ENCODE measurements around the gene BDKRB2.
A peak's percentile ranks its signal among the peaks of the same experiment; 100 is the strongest.

Gene BDKRB2

DNA sequence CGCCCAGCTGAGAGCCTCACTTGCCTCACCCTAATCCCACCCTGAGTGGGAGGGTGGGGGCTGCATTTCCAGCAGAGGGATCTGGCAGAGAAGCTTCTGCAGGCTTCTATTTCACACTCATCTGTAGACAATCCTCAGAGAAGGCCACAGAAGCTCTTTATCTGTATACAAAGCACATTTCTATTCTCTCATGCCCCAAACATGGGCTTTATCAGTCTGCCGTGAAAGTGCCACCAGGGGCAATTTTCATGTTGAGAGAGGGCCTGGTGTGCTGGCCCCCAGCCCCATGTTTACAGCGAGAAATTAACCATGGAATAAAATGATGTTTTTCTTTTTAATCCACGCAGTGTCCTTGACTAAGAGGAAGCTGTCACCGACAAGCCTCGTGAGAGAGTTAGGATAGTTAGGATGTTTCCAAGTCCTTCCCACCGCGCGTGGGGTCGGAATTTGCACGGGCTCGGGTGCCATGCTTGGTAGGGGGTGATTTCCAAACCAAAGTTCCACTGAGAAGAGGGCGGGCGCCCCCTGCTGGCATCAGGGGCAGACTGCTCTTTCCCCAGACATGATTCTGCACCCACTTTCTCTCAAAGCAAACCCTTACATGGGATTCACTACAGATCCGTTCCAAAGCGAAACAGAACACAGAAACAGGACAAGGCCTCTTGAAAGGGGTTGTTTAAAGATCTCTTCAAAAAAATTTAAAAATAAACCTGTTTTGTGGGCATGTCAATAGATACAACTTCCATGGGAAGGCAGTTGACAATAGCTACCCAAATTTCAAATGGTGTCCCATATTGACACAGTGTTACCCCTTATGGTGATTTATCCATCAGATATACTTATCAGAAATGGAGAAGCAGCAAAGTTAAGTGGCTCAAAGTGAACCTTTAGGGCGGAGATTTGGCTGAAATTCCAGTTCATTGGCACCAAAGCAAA is 70.8 kb downstream of the BDKRB2 start:
- Histone ChIP-seq H3K4me3 (no peak overlapping the region), H3K4me1 (no peaks in the 10 kb centered on the region), H3K27me3 (ENCODE audit: low read depth) (no peaks in the 10 kb centered on the region), H3K36me3 (replicated peaks) (no peaks in the 10 kb centered on the region), H3K9me3 (no peaks in the 10 kb centered on the region; the same call in 1 of the 2 replicates)
- in situ Hi-C loops (cut with MboI; ENCODE audit: low sequenced_read_pairs) = no loop called here
- peak; percentile 27 to 84 for DNase-seq (ENCODE audit: low spot score in 2 of 2)

DNA sequence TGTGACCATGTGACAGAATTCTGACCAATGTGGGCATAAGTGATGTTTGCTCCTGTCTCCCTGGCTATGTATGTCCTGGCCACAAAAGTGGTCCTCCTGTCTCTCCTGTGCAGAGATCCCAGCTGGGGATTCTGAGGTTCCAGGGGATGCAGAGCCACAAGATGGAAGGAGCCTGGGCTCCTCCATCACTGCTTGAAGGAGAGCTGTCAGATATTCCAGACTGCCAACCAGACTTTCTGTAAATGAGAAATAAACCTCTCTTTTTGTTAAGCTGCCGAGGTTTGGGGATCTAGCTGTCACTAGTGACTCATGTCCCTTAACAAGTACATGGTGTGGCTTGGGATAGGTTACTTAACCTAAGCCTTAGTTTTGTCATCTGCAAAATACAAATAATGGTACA is 73.3 kb downstream of the BDKRB2 start:
- Histone ChIP-seq H3K9me3 (no peaks in the 10 kb centered on the region; the same call in 1 of the 2 replicates), H3K36me3 (replicated peaks) (no peaks in the 10 kb centered on the region), H3K4me3 (no peak overlapping the region), H3K4me1 (no peaks in the 10 kb centered on the region), H3K27me3 (ENCODE audit: low read depth) (no peaks in the 10 kb centered on the region)
- in situ Hi-C loops (cut with MboI; ENCODE audit: low sequenced_read_pairs) = no loop called here
- no peak for DNase-seq (ENCODE audit: low spot score in 2 of 2)

- Histone ChIP-seq H3K27me3 (ENCODE audit: low read depth) (no peaks in the 10 kb centered on the region), H3K4me1 (no peaks in the 10 kb centered on the region), H3K4me3 (no peak overlapping the region), H3K36me3 (replicated peaks) (no peaks in the 10 kb centered on the region), H3K9me3 (no peaks in the 10 kb centered on the region; the same call in 1 of the 2 replicates)
- in situ Hi-C loops (cut with MboI; ENCODE audit: low sequenced_read_pairs) = no loop called here
- no peak for DNase-seq (ENCODE audit: low spot score in 2 of 2)
Observed at GRCh38 chr14:96279564-96279963, 74.9 kb downstream of the BDKRB2 start.

DNA sequence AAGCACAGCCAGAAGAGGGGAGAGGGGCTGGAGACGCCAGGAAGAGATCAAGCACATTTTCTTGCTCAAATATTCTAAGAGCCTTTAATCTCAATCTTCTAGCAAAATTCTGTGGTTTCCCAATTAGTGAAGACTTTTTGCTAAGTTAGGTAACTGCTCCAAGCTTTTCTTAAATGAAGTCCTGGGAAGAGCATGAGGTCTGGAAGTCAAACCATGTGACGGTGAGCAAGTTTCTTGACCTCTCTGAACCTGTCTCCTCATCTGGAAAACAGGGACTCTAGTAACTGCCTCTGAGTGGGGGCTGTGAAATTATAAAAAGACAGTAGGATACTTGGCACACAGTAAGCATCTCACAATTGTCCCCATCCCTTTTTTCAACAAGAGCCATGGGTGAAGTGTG is 75.5 kb downstream of the BDKRB2 start:
- in situ Hi-C loops (cut with MboI; ENCODE audit: low sequenced_read_pairs) = no loop called here
- H3K27me3 ChIP-seq (ENCODE audit: low read depth) = no peaks in the 10 kb centered on the region
- DNase-seq (ENCODE audit: low spot score in 2 of 2) = no peak
- no peaks in the 10 kb centered on the region; the same call in 1 of the 2 replicates for H3K9me3 ChIP-seq
- no peaks in the 10 kb centered on the region for H3K36me3 ChIP-seq (replicated peaks)
- H3K4me1 ChIP-seq = no peaks in the 10 kb centered on the region
- no peak overlapping the region for H3K4me3 ChIP-seq

DNA sequence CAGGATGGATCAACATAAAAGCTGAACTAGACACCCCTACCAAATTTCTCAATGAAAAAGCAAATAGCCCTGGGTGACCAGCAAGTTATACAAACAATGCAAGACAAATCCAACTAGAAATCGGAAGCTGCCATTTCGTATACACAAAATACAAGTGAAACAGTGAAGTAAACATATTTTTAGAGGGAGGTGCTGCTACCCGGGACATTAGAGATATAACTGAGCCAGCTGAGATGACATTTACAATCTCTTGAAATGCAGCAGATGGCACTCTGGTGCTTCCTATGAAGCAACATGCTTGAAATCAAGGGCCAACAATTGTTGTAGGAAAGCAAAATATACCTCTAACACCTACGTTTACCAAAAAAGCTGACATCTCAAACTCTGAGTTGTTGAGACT is 76.8 kb downstream of the BDKRB2 start:
- no peak for DNase-seq (ENCODE audit: low spot score in 2 of 2)
- Histone ChIP-seq H3K36me3 (replicated peaks) (no peaks in the 10 kb centered on the region), H3K4me1 (no peaks in the 10 kb centered on the region), H3K9me3 (no peaks in the 10 kb centered on the region; the same call in 1 of the 2 replicates), H3K27me3 (ENCODE audit: low read depth) (no peaks in the 10 kb centered on the region), H3K4me3 (no peak overlapping the region)
- in situ Hi-C loops (cut with MboI; ENCODE audit: low sequenced_read_pairs) = no loop called here

GRCh38 chr14:96284008-96284407 is 79.4 kb downstream of the BDKRB2 start:
- in situ Hi-C loops (cut with MboI; ENCODE audit: low sequenced_read_pairs) = no loop called here
- H3K4me1 ChIP-seq = no peaks in the 10 kb centered on the region
- no peak overlapping the region for H3K4me3 ChIP-seq
- peaks cover 3% of the 10 kb centered on the region; the same call in 1 of the 2 replicates for H3K36me3 ChIP-seq (replicated peaks)
- H3K9me3 ChIP-seq = no peaks in the 10 kb centered on the region
- no peaks in the 10 kb centered on the region for H3K27me3 ChIP-seq (ENCODE audit: low read depth)
- no peak for DNase-seq (ENCODE audit: low spot score in 2 of 2)

- in situ Hi-C loops (cut with MboI; ENCODE audit: low sequenced_read_pairs) = no loop called here
- no peak for DNase-seq (ENCODE audit: low spot score in 2 of 2)
- Histone ChIP-seq H3K4me3 (no peak overlapping the region), H3K4me1 (no peaks in the 10 kb centered on the region), H3K27me3 (ENCODE audit: low read depth) (no peaks in the 10 kb centered on the region), H3K9me3 (no peaks in the 10 kb centered on the region), H3K36me3 (replicated peaks) (peaks cover 6% of the 10 kb centered on the region; the same call in 1 of the 2 replicates)
Observed at GRCh38 chr14:96284430-96284829, 79.8 kb downstream of the BDKRB2 start.

DNA sequence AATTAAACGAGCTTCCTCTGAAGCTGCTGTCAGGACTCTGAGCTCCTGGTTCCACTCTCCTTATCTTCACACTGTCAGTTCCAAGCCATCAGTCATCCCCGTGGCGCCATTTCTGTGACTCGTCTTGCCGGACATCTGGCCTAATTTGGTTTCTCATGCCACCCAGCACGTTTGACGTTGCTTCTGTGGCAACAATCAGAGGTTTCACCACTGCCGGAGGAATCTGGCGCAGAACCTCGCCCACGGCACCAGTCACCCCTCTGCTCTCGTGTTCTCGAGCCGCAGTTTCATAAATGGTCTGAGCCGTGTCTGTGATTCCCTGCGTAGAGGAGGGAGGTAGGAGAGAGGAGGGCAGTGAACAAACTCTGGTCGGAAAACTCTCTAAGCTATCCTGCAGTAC is 81.0 kb downstream of the BDKRB2 start:
- no peaks in the 10 kb centered on the region for H3K4me1 ChIP-seq
- H3K9me3 ChIP-seq = no peaks in the 10 kb centered on the region
- no peaks in the 10 kb centered on the region for H3K27me3 ChIP-seq (ENCODE audit: low read depth)
- DNase-seq (ENCODE audit: low spot score in 2 of 2) = no peak
- H3K36me3 ChIP-seq (replicated peaks) = peaks cover 6% of the 10 kb centered on the region; the same call in 1 of the 2 replicates
- in situ Hi-C loops (cut with MboI; ENCODE audit: low sequenced_read_pairs) = no loop called here
- no peak overlapping the region for H3K4me3 ChIP-seq

GRCh38 chr14:96286251-96286650 is 81.6 kb downstream of the BDKRB2 start:
- H3K4me1 ChIP-seq = no peaks in the 10 kb centered on the region
- H3K27me3 ChIP-seq (ENCODE audit: low read depth) = no peaks in the 10 kb centered on the region
- H3K36me3 ChIP-seq (replicated peaks) = peaks cover 6% of the 10 kb centered on the region; the same call in 1 of the 2 replicates
- no peak overlapping the region for H3K4me3 ChIP-seq
- H3K9me3 ChIP-seq = no peaks in the 10 kb centered on the region
- in situ Hi-C loops (cut with MboI; ENCODE audit: low sequenced_read_pairs) = no loop called here
- DNase-seq (ENCODE audit: low spot score in 2 of 2) = no peak

DNA sequence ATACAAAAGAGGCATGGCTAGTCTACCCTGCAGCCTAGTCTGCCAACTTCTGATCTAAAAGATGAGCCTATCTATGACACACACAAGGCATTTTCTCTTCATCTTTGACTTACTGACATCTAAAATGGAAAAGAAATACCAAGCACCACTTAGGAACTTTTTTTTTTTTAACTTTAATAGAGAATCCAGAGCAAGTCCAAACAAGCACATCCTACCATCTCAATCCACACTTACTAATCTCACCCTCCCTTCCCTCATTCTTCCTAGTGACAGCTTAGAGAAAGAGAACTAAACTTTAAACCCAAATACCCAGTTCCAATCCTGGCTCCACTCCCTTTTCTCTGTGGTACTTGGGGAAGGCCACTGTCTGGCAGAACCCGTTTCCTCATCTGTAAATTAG is 83.2 kb downstream of the BDKRB2 start:
- no peak overlapping the region for H3K4me3 ChIP-seq
- H3K36me3 ChIP-seq (replicated peaks) = peaks cover 6% of the 10 kb centered on the region; the same call in 1 of the 2 replicates
- no peaks in the 10 kb centered on the region for H3K27me3 ChIP-seq (ENCODE audit: low read depth)
- DNase-seq (ENCODE audit: low spot score in 2 of 2) = no peak
- H3K9me3 ChIP-seq = no peaks in the 10 kb centered on the region
- in situ Hi-C loops (cut with MboI; ENCODE audit: low sequenced_read_pairs) = no loop called here
- H3K4me1 ChIP-seq = no peaks in the 10 kb centered on the region

Measured in HAP-1 (cell line).